Neural progenitor cell (in vitro differentiated cells): Measurements from ENCODE around the gene TMEM204.

ENCODE experiments used
- CTCF ChIP-seq: fragments of 200-600 bp; sonication (generic); IDR thresholded peaks from 2 replicates; pipeline ENCODE4 v1.5.1; 2017; ENCODE audit warnings: antibody characterized with exemption, mild to moderate bottlenecking
- EZH2 ChIP-seq: fragments of 200-600 bp; sonication (generic); IDR thresholded peaks from 2 replicates; pipeline ENCODE4 v1.6.1; 2017; ENCODE audit warnings: antibody characterized with exemption, mild to moderate bottlenecking, moderate library complexity
- EZH2phosphoT487 ChIP-seq: fragments of 200-600 bp; sonication (generic); IDR thresholded peaks from 2 replicates; pipeline ENCODE4 v1.6.1; 2017; ENCODE audit warnings: antibody characterized with exemption

GRCh38 chr16:1551166-1551565, 17.7 kb downstream of the TMEM204 start:
- TF ChIP-seq CTCF (no peak), EZH2 (no peak), EZH2phosphoT487 (no peak)
